ENCODE measurements around the gene TEX51. TPM values are rescaled to one million over a fixed set of nuclear protein-coding genes. Genes with fewer than 3 reads are reported as not detected.

TEX51 gene
- total and polyA plus RNA-seq, 2 donors (not counting 3 experiments of a cell fraction or from before 2014, with no cell fraction given) = not detected

DNA sequence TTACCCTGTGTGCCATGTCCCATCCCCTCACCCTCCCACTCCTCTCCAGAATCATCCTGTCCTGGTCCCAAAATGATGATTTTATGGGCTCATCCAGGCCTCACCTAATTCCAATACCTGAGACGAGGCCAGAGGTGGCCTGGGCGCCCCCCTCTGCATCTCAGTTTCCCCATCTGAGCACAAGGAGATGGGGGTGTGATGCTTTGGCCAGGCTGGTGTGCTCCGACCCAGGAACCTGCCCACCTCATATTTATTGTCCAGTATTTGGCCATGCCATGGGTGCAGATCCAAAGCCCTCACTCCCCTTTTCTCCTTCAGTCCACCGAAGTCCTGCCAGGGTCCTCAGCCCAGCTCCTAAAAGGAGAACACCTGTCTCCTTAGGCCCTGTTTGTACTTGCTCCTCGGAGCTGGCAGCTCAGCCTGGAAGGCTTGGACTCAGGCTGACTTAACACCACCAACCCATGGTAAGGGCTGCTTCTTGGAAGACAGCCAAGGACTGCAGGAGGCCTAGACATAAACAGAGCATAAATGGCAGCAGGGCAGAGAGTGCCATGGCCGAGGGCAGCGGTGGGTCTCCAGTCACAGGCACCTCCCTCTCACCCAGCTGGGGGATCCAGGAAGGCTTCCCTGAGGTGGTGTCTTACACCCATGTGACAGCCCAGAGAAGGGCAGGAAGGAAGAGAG, 3.6 kb downstream of the TEX51 start:
- BruUV-seq (replicated peaks) = no TSS peak
- Histone ChIP-seq H3K4me2 (ENCODE audit: insufficient read depth, low read length) (no peak overlapping the region), H2AFZ (ENCODE audit: low read depth, low read length) (no peak overlapping the region), H3K9me3 (replicated peaks; ENCODE audit: control insufficient read depth, insufficient read depth, low read length) (no peaks in the 10 kb centered on the region), H3K79me2 (ENCODE audit: control insufficient read depth, insufficient read depth, low read length) (no peaks in the 10 kb centered on the region), H3K9me1 (replicated peaks; ENCODE audit: control insufficient read depth, extremely low read depth, insufficient read depth, low read length) (no peaks in the 10 kb centered on the region), H3K4me1 (ENCODE audit: control insufficient read depth, extremely low read depth, insufficient read depth, low read length) (no peaks in the 10 kb centered on the region), H3K36me3 (ENCODE audit: control insufficient read depth in 2 of 2, extremely low read depth in 1 of 2, insufficient read depth in 2 of 2, low read length in 2 of 2) (no peaks in the 10 kb centered on the region), H3K27ac (ENCODE audit: insufficient read depth, low read depth, low read length) (no peak overlapping the region), H4K20me1 (replicated peaks; ENCODE audit: control insufficient read depth, extremely low read depth, insufficient read depth, low read length) (no peaks in the 10 kb centered on the region), H3K4me3 (replicated peaks in 1 of 3; ENCODE audit: insufficient read depth in 1 of 3, low read depth in 1 of 3, low read length in 3 of 3) (no peak overlapping the region), H3K27me3 (ENCODE audit: control insufficient read depth in 2 of 2, insufficient read depth in 2 of 2, low read length in 2 of 2) (no peaks in the 10 kb centered on the region), H3K9ac (replicated peaks; ENCODE audit: extremely low read depth, insufficient read depth, low read length) (no peak overlapping the region)
- intact Hi-C loops (cut with micrococcal nuclease) (no loop called here), dilution Hi-C loops (cut with MboI; ENCODE audit: extremely low pct_ligation_motif_present, low sequenced_read_pairs) (no loop called here)
- DNase-seq (ENCODE audit: low read depth, low spot score) (no peak), FAIRE-seq (no peak)
- POLR2A ChIA-PET = no interaction called here
- no peak for TF ChIP-seq FOS (IDR thresholded peaks at IDR 0.05; ENCODE audit: borderline replicate concordance, insufficient read depth, low read length)
- TF ChIP-seq EZH2 (IDR thresholded peaks at IDR 0.05; ENCODE audit: borderline replicate concordance, low read depth, low read length, severe bottlenecking) = no peak
- no peak for TF ChIP-seq POLR2A (IDR thresholded peaks at IDR 0.05; ENCODE audit: low read depth, low read length)
- TF ChIP-seq, protein P1, sequence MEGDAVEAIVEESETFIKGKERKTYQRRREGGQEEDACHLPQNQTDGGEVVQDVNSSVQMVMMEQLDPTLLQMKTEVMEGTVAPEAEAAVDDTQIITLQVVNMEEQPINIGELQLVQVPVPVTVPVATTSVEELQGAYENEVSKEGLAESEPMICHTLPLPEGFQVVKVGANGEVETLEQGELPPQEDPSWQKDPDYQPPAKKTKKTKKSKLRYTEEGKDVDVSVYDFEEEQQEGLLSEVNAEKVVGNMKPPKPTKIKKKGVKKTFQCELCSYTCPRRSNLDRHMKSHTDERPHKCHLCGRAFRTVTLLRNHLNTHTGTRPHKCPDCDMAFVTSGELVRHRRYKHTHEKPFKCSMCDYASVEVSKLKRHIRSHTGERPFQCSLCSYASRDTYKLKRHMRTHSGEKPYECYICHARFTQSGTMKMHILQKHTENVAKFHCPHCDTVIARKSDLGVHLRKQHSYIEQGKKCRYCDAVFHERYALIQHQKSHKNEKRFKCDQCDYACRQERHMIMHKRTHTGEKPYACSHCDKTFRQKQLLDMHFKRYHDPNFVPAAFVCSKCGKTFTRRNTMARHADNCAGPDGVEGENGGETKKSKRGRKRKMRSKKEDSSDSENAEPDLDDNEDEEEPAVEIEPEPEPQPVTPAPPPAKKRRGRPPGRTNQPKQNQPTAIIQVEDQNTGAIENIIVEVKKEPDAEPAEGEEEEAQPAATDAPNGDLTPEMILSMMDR (IDR thresholded peaks at IDR 0.05; ENCODE audit: extremely low read depth in 1 of 2, insufficient read depth in 1 of 2, low read depth in 1 of 2, low read length in 2 of 2) = no peak
- CTCF ChIA-PET = no interaction called here

DNA sequence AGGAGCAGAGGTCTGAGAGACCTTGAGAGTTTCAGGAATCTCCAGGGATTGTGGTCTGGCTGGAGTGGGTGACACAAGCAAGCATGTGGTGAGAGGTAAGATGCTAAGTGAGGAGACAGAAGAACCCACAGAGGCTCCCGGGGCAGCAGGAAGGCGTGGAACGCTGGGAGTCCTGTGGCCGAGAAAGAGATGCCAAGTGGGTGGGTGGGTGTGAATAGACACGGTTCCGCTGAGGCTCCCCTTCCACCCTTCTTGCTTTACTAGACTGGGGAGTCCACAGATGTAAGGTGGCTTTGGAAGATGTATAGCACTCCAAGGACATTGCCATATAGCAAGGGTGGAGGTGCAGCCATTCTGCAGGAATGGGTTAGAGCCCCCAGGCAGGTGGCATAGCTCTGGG, 4.2 kb downstream of the TEX51 start:
- ChIA-PET CTCF (no interaction called here), POLR2A (no interaction called here)
- DNase-seq (ENCODE audit: low read depth, low spot score) = no peak
- no peak overlapping the region for H3K4me3 ChIP-seq (replicated peaks in 1 of 3; ENCODE audit: insufficient read depth in 1 of 3, low read depth in 1 of 3, low read length in 3 of 3)
- H4K20me1 ChIP-seq (replicated peaks; ENCODE audit: control insufficient read depth, extremely low read depth, insufficient read depth, low read length) = no peaks in the 10 kb centered on the region
- no peak overlapping the region for H3K4me2 ChIP-seq (ENCODE audit: insufficient read depth, low read length)
- no peaks in the 10 kb centered on the region for H3K36me3 ChIP-seq (ENCODE audit: control insufficient read depth in 2 of 2, extremely low read depth in 1 of 2, insufficient read depth in 2 of 2, low read length in 2 of 2)
- no peaks in the 10 kb centered on the region for H3K9me3 ChIP-seq (replicated peaks; ENCODE audit: control insufficient read depth, insufficient read depth, low read length)
- H3K4me1 ChIP-seq (ENCODE audit: control insufficient read depth, extremely low read depth, insufficient read depth, low read length) = no peaks in the 10 kb centered on the region
- no peak overlapping the region for H3K9ac ChIP-seq (replicated peaks; ENCODE audit: extremely low read depth, insufficient read depth, low read length)
- intact Hi-C loops (cut with micrococcal nuclease) = no loop called here
- H3K79me2 ChIP-seq (ENCODE audit: control insufficient read depth, insufficient read depth, low read length) = no peaks in the 10 kb centered on the region
- TF ChIP-seq GATA2 (IDR thresholded peaks at IDR 0.05; ENCODE audit: insufficient read depth, insufficient read length, low read depth, low read length) (no peak), POLR2A (IDR thresholded peaks at IDR 0.05; ENCODE audit: low read depth, low read length) (no peak), EZH2 (IDR thresholded peaks at IDR 0.05; ENCODE audit: borderline replicate concordance, low read depth, low read length, severe bottlenecking) (no peak)
- no TSS peak for BruUV-seq (replicated peaks)
- FAIRE-seq = no peak
- H3K27ac ChIP-seq (ENCODE audit: insufficient read depth, low read depth, low read length) = no peak overlapping the region
- H3K27me3 ChIP-seq (ENCODE audit: control insufficient read depth in 2 of 2, insufficient read depth in 2 of 2, low read length in 2 of 2) = no peaks in the 10 kb centered on the region
- H3K9me1 ChIP-seq (replicated peaks; ENCODE audit: control insufficient read depth, extremely low read depth, insufficient read depth, low read length) = no peaks in the 10 kb centered on the region
- H2AFZ ChIP-seq (ENCODE audit: low read depth, low read length) = no peak overlapping the region
- dilution Hi-C loops (cut with MboI; ENCODE audit: extremely low pct_ligation_motif_present, low sequenced_read_pairs) = no loop called here

Measured in endothelial cell of umbilical vein (primary cell).